Erythroblast (primary cell): ENCODE data around the gene REPIN1.
A peak's percentile ranks its signal among the peaks of the same experiment; 100 is the strongest.

Source experiments
- DNase-seq, 2 experiments: peaks; one replicate each; lab custom pipeline; 2025; lab: John Stamatoyannopoulos, UW
- GATA1 ChIP-seq: IDR thresholded peaks from 2 replicates; pipeline ENCODE4 v1.6.1; 2011; ENCODE audit warnings: low read depth, mild to moderate bottlenecking, control low read depth, low read length, moderate library complexity
- POLR2A ChIP-seq: IDR thresholded peaks from 2 replicates; pipeline ENCODE4 v1.6.1; 2011; ENCODE audit warnings: mild to moderate bottlenecking, low read length

The REPIN1 gene

GRCh38 chr7:150359622-150360362 is 8.8 kb upstream of the REPIN1 start:
- no peak for TF ChIP-seq GATA1
- no peak for TF ChIP-seq POLR2A
- peak in 1 of 2 experiments; percentile 50 for DNase-seq

- DNase-seq = no peak
- TF ChIP-seq POLR2A (no peak), GATA1 (no peak)
Measured at GRCh38 chr7:150360363-150361058, 8.1 kb upstream of the REPIN1 start.

- no peak for TF ChIP-seq GATA1
- TF ChIP-seq POLR2A = no peak
- no peak for DNase-seq
Measured at GRCh38 chr7:150361402-150361801, 7.2 kb upstream of the REPIN1 start.

- TF ChIP-seq GATA1 = no peak
- TF ChIP-seq POLR2A = no peak
- no peak for DNase-seq
Measured at GRCh38 chr7:150361807-150362621, 6.6 kb upstream of the REPIN1 start.

- TF ChIP-seq POLR2A (no peak), GATA1 (no peak)
- peak in 1 of 2 experiments; percentile 31 for DNase-seq
Measured at GRCh38 chr7:150363370-150363769, 5.3 kb upstream of the REPIN1 start.

- DNase-seq = no peak
- no peak for TF ChIP-seq POLR2A
- TF ChIP-seq GATA1 = no peak
Measured at GRCh38 chr7:150363872-150364271, 4.8 kb upstream of the REPIN1 start.

GRCh38 chr7:150365194-150365593 is 3.4 kb upstream of the REPIN1 start:
- no peak for DNase-seq
- no peak for TF ChIP-seq GATA1
- no peak for TF ChIP-seq POLR2A

GRCh38 chr7:150365673-150366398 is 2.8 kb upstream of the REPIN1 start:
- no peak for DNase-seq
- no peak for TF ChIP-seq POLR2A
- TF ChIP-seq GATA1 = no peak

- TF ChIP-seq POLR2A = no peak
- TF ChIP-seq GATA1 = no peak
Measured at GRCh38 chr7:150367677-150368095, 936 bp upstream of the REPIN1 start.

GRCh38 chr7:150368884-150369747 is 494 bp downstream of the REPIN1 start:
- DNase-seq = peak; percentile 50 to 56
- TF ChIP-seq GATA1 (no peak), POLR2A (peak; percentile 39)

More at GRCh38 chr7:150367677-150368095, 936 bp upstream of the REPIN1 start:
- DNase-seq = no peak

GRCh38 chr7:150369748-150370501 is 1.3 kb downstream of the REPIN1 start:
- DNase-seq = peak in 1 of 2 experiments; percentile 31

GRCh38 chr7:150370612-150371071 is 2.0 kb downstream of the REPIN1 start:
- TF ChIP-seq POLR2A (no peak), GATA1 (no peak)
- no peak for DNase-seq

More at GRCh38 chr7:150369748-150370501, 1.3 kb downstream of the REPIN1 start:
- TF ChIP-seq POLR2A = no peak
- no peak for TF ChIP-seq GATA1
